ENCODE results near the gene UMAD1. TPM values are rescaled to one million over a fixed set of nuclear protein-coding genes. Genes with fewer than 3 reads are reported as not detected.

Gene UMAD1
- total and polyA plus RNA-seq, 2 of the 4 experiments (the other 2 are of a cell fraction), result 5.2 to 8.4 TPM

DNA sequence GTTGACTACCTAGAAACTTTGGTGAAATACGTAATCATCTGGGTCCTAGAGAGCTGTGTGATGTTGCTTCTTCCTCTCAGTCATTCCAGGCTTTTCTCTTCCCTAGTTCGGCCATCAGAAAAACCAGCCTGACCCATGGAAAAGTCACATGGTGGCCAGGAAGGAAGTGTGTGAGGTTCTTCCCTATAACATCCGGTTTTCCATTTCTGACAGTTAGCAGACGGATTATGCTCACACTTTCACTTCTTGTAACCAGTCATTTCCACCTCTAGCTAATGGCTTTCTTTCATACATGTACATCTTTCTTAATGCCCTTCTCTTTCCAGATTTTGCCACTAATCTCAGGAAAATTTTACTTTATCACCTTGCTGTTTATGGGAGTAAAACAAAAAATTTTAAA, 218.0 kb downstream of the UMAD1 start:
- Histone ChIP-seq H2BK20ac (ENCODE audit: low read depth, low read length) (no peak overlapping the region), H3K36me3 (ENCODE audit: control insufficient read depth, insufficient read depth, low read length) (no peaks in the 10 kb centered on the region), H4K91ac (ENCODE audit: insufficient read depth, low read depth, low read length) (no peak overlapping the region), H2AK9ac (replicated peaks; ENCODE audit: low read depth, low read length, poor library complexity) (no peak overlapping the region), H3K9ac (ENCODE audit: low read depth, low read length) (no peak overlapping the region), H3K56ac (ENCODE audit: extremely low read depth, insufficient read depth, low read length) (no peak overlapping the region), H3K4ac (ENCODE audit: low read depth, low read length) (no peak overlapping the region), H3K4me2 (ENCODE audit: low read depth, low read length) (no peak overlapping the region), H3K27me3 (ENCODE audit: control insufficient read depth, insufficient read depth, low read length) (no peaks in the 10 kb centered on the region), H3K14ac (replicated peaks; ENCODE audit: low read depth, low read length) (no peak overlapping the region), H2BK5ac (ENCODE audit: low read depth, low read length, poor library complexity, severe bottlenecking) (no peak overlapping the region), H3K9me3 (ENCODE audit: control insufficient read depth, insufficient read depth, low read length) (peaks cover 5% of the 10 kb centered on the region), H3K4me3 (ENCODE audit: insufficient read depth, low read depth, low read length) (no peak overlapping the region), H2AK5ac (ENCODE audit: low read depth, low read length) (no peak overlapping the region), H3K27ac (ENCODE audit: insufficient read depth, low read length) (no peak overlapping the region), H3K23ac (ENCODE audit: low read depth, low read length) (no peak overlapping the region), H4K5ac (ENCODE audit: low read depth, low read length) (no peak overlapping the region), H4K20me1 (ENCODE audit: insufficient read depth, low read length) (no peaks in the 10 kb centered on the region), H3K79me1 (ENCODE audit: low read depth in 1 of 2, low read length in 2 of 2) (no peaks in the 10 kb centered on the region), H2BK120ac (ENCODE audit: low read depth, low read length) (no peak overlapping the region), H3K4me1 (ENCODE audit: control insufficient read depth, insufficient read depth, low read length) (no peaks in the 10 kb centered on the region), H4K8ac (ENCODE audit: low read depth in 2 of 2, low read length in 2 of 2) (no peak overlapping the region), H2BK15ac (ENCODE audit: low read depth, low read length) (no peak overlapping the region), H3K9me1 (ENCODE audit: insufficient read depth, low read length) (no peaks in the 10 kb centered on the region), H3K18ac (ENCODE audit: low read depth, low read length) (no peak overlapping the region), H2AFZ (replicated peaks; ENCODE audit: low read length, poor library complexity) (no peak overlapping the region)
- intact Hi-C loops (cut with micrococcal nuclease) (loop anchor here (2.0 kb wide), 1 partner anchor 110 kb away; the partner anchor contains the start of gene GLCCI1), dilution Hi-C loops (cut with HindIII; ENCODE audit: low sequenced_read_pairs, unreplicated experiment) (no loop called here), in situ Hi-C loops (cut with MboI; ENCODE audit: low sequenced_read_pairs) (no loop called here)
- ATAC-seq (ENCODE audit: low read depth) (no peak), DNase-seq (no peak)
- POLR2A ChIA-PET (ENCODE audit: unreplicated experiment), result no interaction called here
- no peak for TF ChIP-seq BHLHE40 (IDR thresholded peaks at IDR 0.05; ENCODE audit: low read depth, low read length)
- TF ChIP-seq, protein P1, sequence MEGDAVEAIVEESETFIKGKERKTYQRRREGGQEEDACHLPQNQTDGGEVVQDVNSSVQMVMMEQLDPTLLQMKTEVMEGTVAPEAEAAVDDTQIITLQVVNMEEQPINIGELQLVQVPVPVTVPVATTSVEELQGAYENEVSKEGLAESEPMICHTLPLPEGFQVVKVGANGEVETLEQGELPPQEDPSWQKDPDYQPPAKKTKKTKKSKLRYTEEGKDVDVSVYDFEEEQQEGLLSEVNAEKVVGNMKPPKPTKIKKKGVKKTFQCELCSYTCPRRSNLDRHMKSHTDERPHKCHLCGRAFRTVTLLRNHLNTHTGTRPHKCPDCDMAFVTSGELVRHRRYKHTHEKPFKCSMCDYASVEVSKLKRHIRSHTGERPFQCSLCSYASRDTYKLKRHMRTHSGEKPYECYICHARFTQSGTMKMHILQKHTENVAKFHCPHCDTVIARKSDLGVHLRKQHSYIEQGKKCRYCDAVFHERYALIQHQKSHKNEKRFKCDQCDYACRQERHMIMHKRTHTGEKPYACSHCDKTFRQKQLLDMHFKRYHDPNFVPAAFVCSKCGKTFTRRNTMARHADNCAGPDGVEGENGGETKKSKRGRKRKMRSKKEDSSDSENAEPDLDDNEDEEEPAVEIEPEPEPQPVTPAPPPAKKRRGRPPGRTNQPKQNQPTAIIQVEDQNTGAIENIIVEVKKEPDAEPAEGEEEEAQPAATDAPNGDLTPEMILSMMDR (conservative IDR thresholded peaks at IDR 0.05; ENCODE audit: low read depth, low read length), result no peak
- TF ChIP-seq RAD21 (IDR thresholded peaks at IDR 0.05; ENCODE audit: low read length), result no peak
- TF ChIP-seq FOS (IDR thresholded peaks at IDR 0.05; ENCODE audit: low read depth, low read length), result no peak
- TF ChIP-seq MXI1 (IDR thresholded peaks at IDR 0.05; ENCODE audit: borderline replicate concordance, low read depth, low read length), result no peak
- TF ChIP-seq NFE2L2 (IDR thresholded peaks at IDR 0.05; ENCODE audit: low read depth, low read length), result no peak
- no peak for TF ChIP-seq CHD1 (IDR thresholded peaks at IDR 0.05; ENCODE audit: low read depth, low read length)
- no peak for TF ChIP-seq SMC3 (IDR thresholded peaks at IDR 0.05; ENCODE audit: low read depth, low read length)
- no peak for TF ChIP-seq CEBPB (IDR thresholded peaks at IDR 0.05; ENCODE audit: low read depth, low read length)
- no peak for TF ChIP-seq MAFK (IDR thresholded peaks at IDR 0.05; ENCODE audit: low read depth, low read length)
- TF ChIP-seq, protein P2, sequence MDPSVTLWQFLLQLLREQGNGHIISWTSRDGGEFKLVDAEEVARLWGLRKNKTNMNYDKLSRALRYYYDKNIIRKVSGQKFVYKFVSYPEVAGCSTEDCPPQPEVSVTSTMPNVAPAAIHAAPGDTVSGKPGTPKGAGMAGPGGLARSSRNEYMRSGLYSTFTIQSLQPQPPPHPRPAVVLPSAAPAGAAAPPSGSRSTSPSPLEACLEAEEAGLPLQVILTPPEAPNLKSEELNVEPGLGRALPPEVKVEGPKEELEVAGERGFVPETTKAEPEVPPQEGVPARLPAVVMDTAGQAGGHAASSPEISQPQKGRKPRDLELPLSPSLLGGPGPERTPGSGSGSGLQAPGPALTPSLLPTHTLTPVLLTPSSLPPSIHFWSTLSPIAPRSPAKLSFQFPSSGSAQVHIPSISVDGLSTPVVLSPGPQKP (IDR thresholded peaks at IDR 0.05; ENCODE audit: borderline replicate concordance, low read depth, low read length), result no peak
- no peak for TF ChIP-seq RFX5 (IDR thresholded peaks at IDR 0.05; ENCODE audit: low read depth, low read length)
- TF ChIP-seq, protein P3, sequence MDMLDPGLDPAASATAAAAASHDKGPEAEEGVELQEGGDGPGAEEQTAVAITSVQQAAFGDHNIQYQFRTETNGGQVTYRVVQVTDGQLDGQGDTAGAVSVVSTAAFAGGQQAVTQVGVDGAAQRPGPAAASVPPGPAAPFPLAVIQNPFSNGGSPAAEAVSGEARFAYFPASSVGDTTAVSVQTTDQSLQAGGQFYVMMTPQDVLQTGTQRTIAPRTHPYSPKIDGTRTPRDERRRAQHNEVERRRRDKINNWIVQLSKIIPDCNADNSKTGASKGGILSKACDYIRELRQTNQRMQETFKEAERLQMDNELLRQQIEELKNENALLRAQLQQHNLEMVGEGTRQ (IDR thresholded peaks at IDR 0.05; ENCODE audit: low read depth, low read length), result no peak
- TF ChIP-seq POLR2A (IDR thresholded peaks at IDR 0.05; ENCODE audit: low read depth, low read length), result no peak
- no peak for TF ChIP-seq RCOR1 (IDR thresholded peaks at IDR 0.05; ENCODE audit: insufficient replicate concordance, low read length)
- no peak for TF ChIP-seq MAZ (IDR thresholded peaks at IDR 0.05; ENCODE audit: borderline replicate concordance, low read depth, low read length)
- no TSS peak for BruUV-seq (replicated peaks)
- no CpG with 5 or more reads among the region's 4 CpGs for WGBS, 2 experiments (ENCODE audit: extremely low coverage in 2 of 2, insufficient read length in 1 of 2)
- CTCF ChIA-PET, result no interaction called here
